ENCODE data around the gene GLIS1.

- TF ChIP-seq CTCF (IDR thresholded peaks at IDR 0.05) = no peak
- no peak for TF ChIP-seq POLR2A (IDR thresholded peaks at IDR 0.05)
Observed at GRCh38 chr1:53468374-53468773, 270.6 kb downstream of the GLIS1 start.

All from vagina (tissue), 2 donors.